ENCODE results near the gene ONECUT1.
"Not testable (repeated sequence)": the region's sequence is repeated elsewhere in the genome, so short reads cannot be mapped to it uniquely, and the experiment has no call there.

ONECUT1 gene

DNA sequence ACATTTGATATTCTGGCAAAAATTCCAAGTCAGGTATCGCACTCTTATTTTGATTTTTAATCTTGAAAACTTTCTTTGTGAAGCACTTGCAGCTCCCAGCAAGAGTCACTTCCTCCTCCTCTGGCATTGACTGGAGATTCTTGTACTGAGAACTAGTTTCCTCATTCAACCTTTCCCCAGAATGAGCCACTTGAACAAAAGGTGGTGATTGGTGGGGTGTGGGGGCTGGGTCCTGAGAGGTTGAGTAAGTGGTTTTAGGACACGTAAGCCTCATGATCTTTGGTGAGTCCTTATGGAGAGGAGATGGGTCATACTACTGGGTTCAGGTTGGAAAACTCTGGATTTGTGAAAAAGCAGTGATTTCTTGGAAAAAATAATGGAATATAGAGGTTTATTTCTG lies 32.3 kb upstream of the ONECUT1 start:
- Histone ChIP-seq H3F3A (ENCODE audit: low read depth) (no peaks in the 10 kb centered on the region), H2AFZ (ENCODE audit: low read length) (no peak overlapping the region), H3K4me3 (ENCODE audit: low read length, poor library complexity, severe bottlenecking) (no peak overlapping the region), H3K4me2 (ENCODE audit: low read depth, low read length, poor library complexity, severe bottlenecking) (no peak overlapping the region), H3K9me2 (replicated peaks; ENCODE audit: low read depth, low read length) (no peaks in the 10 kb centered on the region), H3K36me3 (ENCODE audit: insufficient read depth, low read length) (no peaks in the 10 kb centered on the region), H3K79me2 (ENCODE audit: insufficient read depth, low read length) (no peaks in the 10 kb centered on the region), H4K20me1 (ENCODE audit: insufficient read depth, low read length, poor library complexity, severe bottlenecking) (no peaks in the 10 kb centered on the region), H3K9me3 (ENCODE audit: insufficient read depth, low read depth, low read length) (no peaks in the 10 kb centered on the region), H3K9ac (ENCODE audit: low read depth, low read length, poor library complexity, severe bottlenecking) (no peak overlapping the region), H3K4me1 (ENCODE audit: insufficient read depth, low read length, poor library complexity, severe bottlenecking) (no peaks in the 10 kb centered on the region), H3K27me3 (ENCODE audit: insufficient read depth, low read length, poor library complexity, severe bottlenecking) (no peaks in the 10 kb centered on the region)
- TF ChIP-seq, protein P1, sequence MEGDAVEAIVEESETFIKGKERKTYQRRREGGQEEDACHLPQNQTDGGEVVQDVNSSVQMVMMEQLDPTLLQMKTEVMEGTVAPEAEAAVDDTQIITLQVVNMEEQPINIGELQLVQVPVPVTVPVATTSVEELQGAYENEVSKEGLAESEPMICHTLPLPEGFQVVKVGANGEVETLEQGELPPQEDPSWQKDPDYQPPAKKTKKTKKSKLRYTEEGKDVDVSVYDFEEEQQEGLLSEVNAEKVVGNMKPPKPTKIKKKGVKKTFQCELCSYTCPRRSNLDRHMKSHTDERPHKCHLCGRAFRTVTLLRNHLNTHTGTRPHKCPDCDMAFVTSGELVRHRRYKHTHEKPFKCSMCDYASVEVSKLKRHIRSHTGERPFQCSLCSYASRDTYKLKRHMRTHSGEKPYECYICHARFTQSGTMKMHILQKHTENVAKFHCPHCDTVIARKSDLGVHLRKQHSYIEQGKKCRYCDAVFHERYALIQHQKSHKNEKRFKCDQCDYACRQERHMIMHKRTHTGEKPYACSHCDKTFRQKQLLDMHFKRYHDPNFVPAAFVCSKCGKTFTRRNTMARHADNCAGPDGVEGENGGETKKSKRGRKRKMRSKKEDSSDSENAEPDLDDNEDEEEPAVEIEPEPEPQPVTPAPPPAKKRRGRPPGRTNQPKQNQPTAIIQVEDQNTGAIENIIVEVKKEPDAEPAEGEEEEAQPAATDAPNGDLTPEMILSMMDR (conservative IDR thresholded peaks at IDR 0.05; ENCODE audit: low read length) = no peak
- no peak for TF ChIP-seq EZH2phosphoT487 (IDR thresholded peaks at IDR 0.05; ENCODE audit: borderline replicate concordance)

DNA sequence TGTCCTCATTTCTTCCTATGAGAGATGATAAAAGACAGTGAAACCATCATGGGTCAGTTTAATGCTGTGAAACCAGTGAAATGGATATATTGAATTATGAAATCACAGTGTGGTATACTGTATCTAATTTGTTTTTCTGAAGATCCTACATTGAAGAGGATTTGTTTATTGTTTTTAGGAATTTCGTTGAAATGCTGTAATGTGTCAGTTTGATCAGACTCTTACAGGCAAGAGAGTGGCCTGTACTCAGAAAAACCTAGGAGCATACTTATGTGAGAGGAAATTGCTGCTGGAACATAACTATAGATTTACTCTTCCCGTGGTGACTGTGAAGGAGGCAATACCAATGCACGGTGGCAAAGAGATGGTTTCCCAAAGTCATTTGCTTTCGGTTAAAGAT lies 29.1 kb upstream of the ONECUT1 start:
- no peaks in the 10 kb centered on the region for H3K79me2 ChIP-seq (ENCODE audit: insufficient read depth, low read length)
- no peak overlapping the region for H3K4me3 ChIP-seq (ENCODE audit: low read length, poor library complexity, severe bottlenecking)
- H2AFZ ChIP-seq (ENCODE audit: low read length) = no peak overlapping the region
- TF ChIP-seq EZH2phosphoT487 (IDR thresholded peaks at IDR 0.05; ENCODE audit: borderline replicate concordance) = no peak
- TF ChIP-seq, protein P1 (conservative IDR thresholded peaks at IDR 0.05; ENCODE audit: low read length) = no peak
- no peak overlapping the region for H3K4me2 ChIP-seq (ENCODE audit: low read depth, low read length, poor library complexity, severe bottlenecking)
- H3K27me3 ChIP-seq (ENCODE audit: insufficient read depth, low read length, poor library complexity, severe bottlenecking) = no peaks in the 10 kb centered on the region
- H4K20me1 ChIP-seq (ENCODE audit: insufficient read depth, low read length, poor library complexity, severe bottlenecking) = no peaks in the 10 kb centered on the region
- H3K9ac ChIP-seq (ENCODE audit: low read depth, low read length, poor library complexity, severe bottlenecking) = no peak overlapping the region
- no peaks in the 10 kb centered on the region for H3K9me2 ChIP-seq (replicated peaks; ENCODE audit: low read depth, low read length)
- no peaks in the 10 kb centered on the region for H3K9me3 ChIP-seq (ENCODE audit: insufficient read depth, low read depth, low read length)
- no peaks in the 10 kb centered on the region for H3F3A ChIP-seq (ENCODE audit: low read depth)
- no peaks in the 10 kb centered on the region for H3K4me1 ChIP-seq (ENCODE audit: insufficient read depth, low read length, poor library complexity, severe bottlenecking)
- no peaks in the 10 kb centered on the region for H3K36me3 ChIP-seq (ENCODE audit: insufficient read depth, low read length)

DNA sequence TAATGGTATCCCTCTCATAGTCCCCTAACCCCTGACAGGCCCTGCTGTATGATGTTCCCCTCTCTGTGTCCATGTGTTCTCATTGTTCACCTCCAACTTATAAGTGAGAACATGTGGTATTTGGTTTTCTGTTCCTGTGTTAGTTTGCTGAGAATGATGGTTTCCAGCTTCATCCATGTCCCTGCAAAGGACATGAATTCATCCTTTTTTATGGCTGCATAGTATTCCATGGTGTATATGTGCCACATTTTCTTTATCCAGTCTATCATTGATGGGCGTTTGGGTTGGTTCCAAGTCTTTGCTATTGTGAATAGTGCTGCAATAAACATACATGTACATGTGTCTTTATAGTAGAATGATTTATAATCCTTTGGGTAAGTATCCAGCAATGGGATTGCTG lies 25.8 kb upstream of the ONECUT1 start:
- H3K4me2 ChIP-seq (ENCODE audit: low read depth, low read length, poor library complexity, severe bottlenecking); H3K27me3 ChIP-seq (ENCODE audit: insufficient read depth, low read length, poor library complexity, severe bottlenecking); H3K36me3 ChIP-seq (ENCODE audit: insufficient read depth, low read length); H3K4me3 ChIP-seq (ENCODE audit: low read length, poor library complexity, severe bottlenecking); H3K9ac ChIP-seq (ENCODE audit: low read depth, low read length, poor library complexity, severe bottlenecking); H3K9me3 ChIP-seq (ENCODE audit: insufficient read depth, low read depth, low read length); H3F3A ChIP-seq (ENCODE audit: low read depth); H3K4me1 ChIP-seq (ENCODE audit: insufficient read depth, low read length, poor library complexity, severe bottlenecking); H3K9me2 ChIP-seq (replicated peaks; ENCODE audit: low read depth, low read length); H4K20me1 ChIP-seq (ENCODE audit: insufficient read depth, low read length, poor library complexity, severe bottlenecking); H3K79me2 ChIP-seq (ENCODE audit: insufficient read depth, low read length); H2AFZ ChIP-seq (ENCODE audit: low read length): not testable (repeated sequence)

DNA sequence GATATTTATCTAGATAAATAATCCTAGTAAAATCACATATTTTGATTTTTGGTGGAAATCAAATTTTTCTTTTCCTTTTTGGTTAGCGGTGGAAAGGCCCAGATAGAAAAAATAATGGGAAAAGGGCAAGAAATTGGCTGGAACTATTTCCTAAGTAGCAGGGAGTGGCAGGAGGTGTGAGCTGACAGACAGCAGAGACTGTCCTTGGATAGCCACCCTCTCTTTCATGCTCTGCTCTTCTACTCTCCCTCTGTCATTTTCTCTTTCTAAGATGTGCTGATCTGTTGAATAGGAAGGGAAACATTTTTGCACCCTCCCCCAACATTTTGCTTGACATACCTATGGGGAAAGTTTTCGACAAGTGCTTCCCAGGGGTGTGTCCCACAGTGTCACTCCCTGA lies 18.9 kb upstream of the ONECUT1 start:
- no peak overlapping the region for H3K4me3 ChIP-seq (ENCODE audit: low read length, poor library complexity, severe bottlenecking)
- H3F3A ChIP-seq (ENCODE audit: low read depth) = no peaks in the 10 kb centered on the region
- no peaks in the 10 kb centered on the region for H3K9me2 ChIP-seq (replicated peaks; ENCODE audit: low read depth, low read length)
- no peaks in the 10 kb centered on the region for H3K4me1 ChIP-seq (ENCODE audit: insufficient read depth, low read length, poor library complexity, severe bottlenecking)
- H3K36me3 ChIP-seq (ENCODE audit: insufficient read depth, low read length) = no peaks in the 10 kb centered on the region
- TF ChIP-seq, protein P1 (conservative IDR thresholded peaks at IDR 0.05; ENCODE audit: low read length) = no peak
- H2AFZ ChIP-seq (ENCODE audit: low read length) = no peak overlapping the region
- no peak overlapping the region for H3K9ac ChIP-seq (ENCODE audit: low read depth, low read length, poor library complexity, severe bottlenecking)
- no peaks in the 10 kb centered on the region for H3K27me3 ChIP-seq (ENCODE audit: insufficient read depth, low read length, poor library complexity, severe bottlenecking)
- H4K20me1 ChIP-seq (ENCODE audit: insufficient read depth, low read length, poor library complexity, severe bottlenecking) = no peaks in the 10 kb centered on the region
- H3K9me3 ChIP-seq (ENCODE audit: insufficient read depth, low read depth, low read length) = no peaks in the 10 kb centered on the region
- H3K79me2 ChIP-seq (ENCODE audit: insufficient read depth, low read length) = no peaks in the 10 kb centered on the region
- H3K4me2 ChIP-seq (ENCODE audit: low read depth, low read length, poor library complexity, severe bottlenecking) = no peak overlapping the region

All from Loucy (cell line).